GM21447 (cell line): ENCODE results near the gene ARID3C.

Experiments
- ATAC-seq: cut with Tn5 transposase; IDR thresholded peaks from one replicate; pipeline ENCODE4 v1.9.1; 2021; ENCODE audit not compliant: unreplicated experiment

ARID3C gene

GRCh38 chr9:34578241-34579103 is 50.4 kb downstream of the ARID3C start:
- ATAC-seq, result no peak

- ATAC-seq, result no peak
Observed at GRCh38 chr9:34577400-34578240, 51.2 kb downstream of the ARID3C start.

GRCh38 chr9:34576597-34577399 is 52.1 kb downstream of the ARID3C start:
- no peak for ATAC-seq

- ATAC-seq, result no peak
Observed at GRCh38 chr9:34575862-34576596, 52.8 kb downstream of the ARID3C start.

GRCh38 chr9:34575241-34575640 is 53.6 kb downstream of the ARID3C start:
- no peak for ATAC-seq

GRCh38 chr9:34574571-34574970 is 54.3 kb downstream of the ARID3C start:
- no peak for ATAC-seq

- no peak for ATAC-seq
Observed at GRCh38 chr9:34573599-34574325, 55.1 kb downstream of the ARID3C start.

- ATAC-seq, result no peak
Observed at GRCh38 chr9:34572628-34573027, 56.2 kb downstream of the ARID3C start.

GRCh38 chr9:34572092-34572491 is 56.8 kb downstream of the ARID3C start:
- no peak for ATAC-seq

GRCh38 chr9:34571481-34571810 is 57.4 kb downstream of the ARID3C start:
- ATAC-seq, result no peak
